IPS DF 6.9 (cell line): ENCODE results near the gene LMNTD2.
A peak's percentile ranks its signal among the peaks of the same experiment; 100 is the strongest.

Experiments used
- DNase-seq: peaks from one replicate; pipeline ENCODE4 v3.0.0-alpha.2; 2013; ENCODE audit warnings: low read depth, low spot score
- H3K27ac ChIP-seq: one replicate; pipeline ENCODE4 v1.5.1; 2013; ENCODE audit warnings: low read length, control low read depth
- H3K27me3 ChIP-seq: 2 replicates; pipeline ENCODE4 v1.6.1; 2013; ENCODE audit warnings: mild to moderate bottlenecking, low read length; ENCODE audit not compliant: control insufficient read depth, insufficient read depth
- H3K36me3 ChIP-seq: 2 replicates; pipeline ENCODE4 v1.6.1; 2013; ENCODE audit warnings: low read length; ENCODE audit not compliant: control insufficient read depth, insufficient read depth
- H3K4me1 ChIP-seq: 2 replicates; pipeline ENCODE4 v1.6.1; 2013; ENCODE audit warnings: low read length; ENCODE audit not compliant: control insufficient read depth, insufficient read depth
- H3K4me3 ChIP-seq: 2 replicates; pipeline ENCODE4 v1.5.1; 2013; ENCODE audit warnings: mild to moderate bottlenecking, low read length
- H3K9me3 ChIP-seq: 2 replicates; pipeline ENCODE4 v1.6.1; 2013; ENCODE audit warnings: low read length, inconsistent platforms; ENCODE audit not compliant: control insufficient read depth, insufficient read depth
- WGBS: extraction: QIAGEN DNeasy Blood & Tissue Kit; methylation state at CpG from one replicate; pipeline ENCODE4 v1.1.7; 2013; ENCODE audit warnings: mixed read lengths, missing lambda C conversion rate; ENCODE audit not compliant: insufficient read length, insufficient coverage; 5-methylcytosine and 5-hydroxymethylcytosine counted together

Gene LMNTD2

GRCh38 chr11:506238-506994, 54.1 kb downstream of the LMNTD2 start:
- H3K9me3 ChIP-seq = no peaks in the 10 kb centered on the region
- no peaks in the 10 kb centered on the region for H3K4me1 ChIP-seq
- WGBS = no CpG with 5 or more reads among the region's 71 CpGs
- no peak overlapping the region for H3K27ac ChIP-seq
- DNase-seq = peak; percentile 88
- peak overlapping the region; percentile 72 for H3K4me3 ChIP-seq
- no peaks in the 10 kb centered on the region for H3K27me3 ChIP-seq
- H3K36me3 ChIP-seq = no peaks in the 10 kb centered on the region; the same call in 1 of the 2 replicates

DNA sequence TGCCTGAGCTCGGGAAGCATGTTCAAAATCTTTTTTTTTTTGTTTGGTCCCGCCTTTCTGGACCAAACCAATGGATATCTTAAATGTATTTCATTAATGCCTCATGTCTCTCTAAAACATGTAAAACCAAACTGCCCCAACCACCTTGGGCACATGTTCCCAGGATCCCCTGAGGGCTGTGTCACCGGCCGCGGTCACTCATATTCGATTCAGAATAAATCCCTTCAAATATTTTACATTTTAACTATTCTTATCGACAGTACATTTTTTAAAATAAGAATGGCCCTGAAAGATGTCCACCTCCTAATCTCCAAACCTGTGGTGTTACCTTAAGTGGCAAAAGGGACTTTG, 55.6 kb downstream of the LMNTD2 start:
- Histone ChIP-seq H3K36me3 (peaks cover 9% of the 10 kb centered on the region), H3K4me3 (no peak overlapping the region), H3K4me1 (no peaks in the 10 kb centered on the region), H3K9me3 (no peaks in the 10 kb centered on the region), H3K27ac (no peak overlapping the region), H3K27me3 (no peaks in the 10 kb centered on the region)
- 100% methylated on average over 2 of the region's 7 CpGs for WGBS
- no peak for DNase-seq
